Measurements from ENCODE around the gene BMI1. TPM values are rescaled to one million over a fixed set of nuclear protein-coding genes. Genes with fewer than 3 reads are reported as not detected.
A peak's percentile ranks its signal among the peaks of the same experiment; 100 is the strongest.

BMI1 gene
- total RNA-seq, 1 experiment from 2014 or later = 81.1 TPM

DNA sequence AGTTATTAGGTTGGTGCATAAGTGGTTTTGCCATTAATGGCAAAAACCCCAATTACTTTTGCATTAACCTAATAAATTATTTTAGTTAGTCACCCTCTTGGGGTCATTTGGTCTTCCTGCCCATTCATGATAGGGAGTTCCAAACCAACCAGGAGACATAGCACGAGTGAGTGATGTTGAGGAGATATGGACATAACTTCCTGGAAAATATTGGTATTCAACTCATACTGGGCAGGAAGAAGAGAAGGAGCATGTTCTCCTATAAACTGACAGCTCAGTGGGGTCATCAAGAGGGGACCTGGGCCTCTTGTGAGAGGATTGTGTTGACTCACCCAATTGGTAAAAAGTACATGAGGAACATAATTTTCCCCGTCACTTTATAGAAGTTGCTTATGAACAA is 48.1 kb downstream of the BMI1 start:
- ChIA-PET RAD21 (ENCODE audit: low non-redundant PET in 1 of 2, low total read pairs in 2 of 2, uncharacterized antibody in 2 of 2, unreplicated experiment in 2 of 2) (no interaction called here), POLR2A (no interaction called here), CTCF (no interaction called here)
- TF ChIP-seq ZFX (IDR thresholded peaks at IDR 0.05) = no peak
- BruUV-seq (replicated peaks) = no TSS peak
- ATAC-seq = no peak
- H3K4me3 ChIP-seq (replicated peaks in 1 of 2; ENCODE audit: low read depth in 1 of 2, low read length in 2 of 2) = no peak overlapping the region
- no peaks in the 10 kb centered on the region for H3K4me1 ChIP-seq (ENCODE audit: control insufficient read depth in 1 of 2, insufficient read depth in 2 of 2, low read length in 2 of 2)
- no peak overlapping the region for H3K4me2 ChIP-seq (ENCODE audit: low read length)
- H3K27me3 ChIP-seq (ENCODE audit: insufficient read depth, low read length) = no peaks in the 10 kb centered on the region
- H3K27ac ChIP-seq (ENCODE audit: low read depth, low read length) = no peak overlapping the region
- H3K9me2 ChIP-seq (ENCODE audit: insufficient read depth) = no peaks in the 10 kb centered on the region; the same call in 1 of the 2 replicates
- no peaks in the 10 kb centered on the region for H3K36me3 ChIP-seq (ENCODE audit: control insufficient read depth in 1 of 2, insufficient read depth in 2 of 2, low read length in 2 of 2)
- no peaks in the 10 kb centered on the region for H3K9me3 ChIP-seq (ENCODE audit: control insufficient read depth in 1 of 2, insufficient read depth in 1 of 2, low read depth in 1 of 2, low read length in 2 of 2)
- DNase-seq (ENCODE audit: low read depth, low spot score) = no peak
- no peaks in the 10 kb centered on the region for H4K20me1 ChIP-seq (ENCODE audit: insufficient read depth)
- intact Hi-C loops (cut with micrococcal nuclease) = no loop called here
- H3K79me2 ChIP-seq (ENCODE audit: insufficient read depth, low read length) = no peaks in the 10 kb centered on the region
- peak overlapping the region; percentile 64 for H2AFZ ChIP-seq (ENCODE audit: low read depth, low read length, poor library complexity, severe bottlenecking)
- H3K9ac ChIP-seq (ENCODE audit: low read length) = no peak overlapping the region

DNA sequence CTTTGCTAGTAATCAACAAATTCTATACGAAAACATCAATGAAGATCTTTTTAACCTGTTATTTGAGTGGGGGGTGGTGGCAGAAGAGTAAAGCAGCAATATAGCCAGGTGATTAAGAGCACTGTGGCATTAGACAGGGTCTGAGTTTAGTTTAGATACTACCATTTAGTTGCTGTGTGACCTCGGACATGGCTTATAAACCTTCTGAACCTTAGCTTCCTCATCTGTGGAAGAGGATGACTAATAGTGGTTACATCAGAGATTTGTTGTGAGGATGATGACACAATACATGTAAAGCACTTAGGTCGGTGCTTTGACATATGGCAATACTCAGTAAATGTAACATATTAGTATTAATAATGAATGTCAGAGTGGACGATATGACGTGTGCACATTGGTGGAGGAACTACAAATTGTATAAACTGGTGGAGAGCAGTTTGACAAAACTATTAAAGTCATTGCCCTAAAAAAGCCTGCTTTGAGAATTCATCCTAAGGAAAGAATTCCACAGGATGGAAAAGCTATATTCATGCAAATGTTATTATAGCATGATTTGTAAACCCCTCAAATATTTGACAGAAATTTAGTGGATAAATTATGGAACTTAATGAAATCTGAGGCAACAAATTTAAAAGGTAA is 48.7 kb downstream of the BMI1 start:
- no peak for ATAC-seq
- no TSS peak for BruUV-seq (replicated peaks)
- CTCF ChIA-PET = interaction anchor here (0.6 kb wide), 1 partner anchor 216 kb away, joined by 3 read pairs; no protein-coding TSS in a partner anchor

More for the DNA sequence above, 48.7 kb downstream of the BMI1 start:
- Histone ChIP-seq H3K27me3 (ENCODE audit: insufficient read depth, low read length) (no peaks in the 10 kb centered on the region), H3K9me3 (ENCODE audit: control insufficient read depth in 1 of 2, insufficient read depth in 1 of 2, low read depth in 1 of 2, low read length in 2 of 2) (no peaks in the 10 kb centered on the region), H3K4me1 (ENCODE audit: control insufficient read depth in 1 of 2, insufficient read depth in 2 of 2, low read length in 2 of 2) (no peaks in the 10 kb centered on the region), H3K27ac (ENCODE audit: low read depth, low read length) (no peak overlapping the region), H2AFZ (ENCODE audit: low read depth, low read length, poor library complexity, severe bottlenecking) (peak overlapping the region; percentile 64), H3K79me2 (ENCODE audit: insufficient read depth, low read length) (no peaks in the 10 kb centered on the region), H3K9me2 (ENCODE audit: insufficient read depth) (no peaks in the 10 kb centered on the region; the same call in 1 of the 2 replicates), H3K36me3 (ENCODE audit: control insufficient read depth in 1 of 2, insufficient read depth in 2 of 2, low read length in 2 of 2) (no peaks in the 10 kb centered on the region), H3K4me3 (replicated peaks in 1 of 2; ENCODE audit: low read depth in 1 of 2, low read length in 2 of 2) (no peak overlapping the region), H4K20me1 (ENCODE audit: insufficient read depth) (no peaks in the 10 kb centered on the region), H3K4me2 (ENCODE audit: low read length) (no peak overlapping the region), H3K9ac (ENCODE audit: low read length) (no peak overlapping the region)
- intact Hi-C loops (cut with micrococcal nuclease) = no loop called here
- DNase-seq (ENCODE audit: low read depth, low spot score) = peak; percentile 10
- TF ChIP-seq SP1 (IDR thresholded peaks at IDR 0.05; ENCODE audit: low read depth) (0 out of 2 replicates have a peak, but pooled peaks have one; percentile 14), ELF1 (IDR thresholded peaks at IDR 0.05; ENCODE audit: borderline replicate concordance, low read depth) (no peak), RAD21 (IDR thresholded peaks at IDR 0.05; ENCODE audit: low read depth) (no peak), FOSL1 (IDR thresholded peaks at IDR 0.05; ENCODE audit: low read depth) (0 out of 2 replicates have a peak, but pooled peaks have one; percentile 21), CEBPB (IDR thresholded peaks at IDR 0.05; ENCODE audit: low read depth) (peak; percentile 77)
- TF ChIP-seq, protein P1, sequence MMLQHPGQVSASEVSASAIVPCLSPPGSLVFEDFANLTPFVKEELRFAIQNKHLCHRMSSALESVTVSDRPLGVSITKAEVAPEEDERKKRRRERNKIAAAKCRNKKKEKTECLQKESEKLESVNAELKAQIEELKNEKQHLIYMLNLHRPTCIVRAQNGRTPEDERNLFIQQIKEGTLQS (IDR thresholded peaks at IDR 0.05) = peak; percentile 36; the same call in 1 of the 2 replicates
- ChIA-PET RAD21 (ENCODE audit: low non-redundant PET in 1 of 2, low total read pairs in 2 of 2, uncharacterized antibody in 2 of 2, unreplicated experiment in 2 of 2) (no interaction called here), POLR2A (interaction anchor here (1.4 kb wide), 1 partner anchor 29 kb away, joined by 3 read pairs; no protein-coding TSS in a partner anchor)
